NCI-H2227 (cell line): ENCODE results near the gene CRABP1.

ENCODE experiments used
- DNase-seq: peaks from one replicate; lab custom pipeline; 2025; ENCODE audit not compliant: unreplicated experiment; lab: John Stamatoyannopoulos, UW

Gene CRABP1

GRCh38 chr15:78316283-78317083 is 23.7 kb upstream of the CRABP1 start:
- DNase-seq, result no peak

DNA sequence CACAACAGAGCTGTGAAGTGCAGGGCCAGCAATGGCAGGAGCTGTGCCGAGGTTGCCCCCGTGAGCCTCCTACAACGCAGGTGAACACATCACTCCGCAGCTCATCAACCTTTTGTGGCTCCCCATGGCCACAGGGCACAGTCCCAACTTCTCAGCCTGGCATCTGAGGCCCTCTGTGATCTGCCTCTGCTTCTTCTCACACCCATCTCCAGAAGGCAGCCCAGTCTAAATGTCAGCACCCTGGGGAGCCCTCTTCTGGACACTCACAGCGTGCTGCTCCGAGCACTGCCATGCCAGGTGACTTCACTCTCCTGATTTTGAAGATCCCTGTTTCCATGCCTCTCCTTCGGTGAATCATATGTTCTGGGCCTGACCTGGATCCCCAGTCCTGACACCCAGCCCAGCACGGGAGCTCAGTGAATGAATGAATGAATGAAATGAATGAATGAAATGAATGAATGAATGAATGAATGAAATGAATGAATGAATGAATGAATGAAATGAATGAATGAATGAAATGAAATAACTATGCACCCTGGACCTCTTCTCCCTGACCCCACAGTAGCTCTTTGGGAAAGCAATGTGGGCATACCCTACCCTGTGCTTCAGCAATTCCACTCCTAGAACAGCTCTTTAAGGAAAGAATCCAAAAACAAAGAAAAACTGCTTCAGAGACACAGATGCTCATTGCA is 22.9 kb upstream of the CRABP1 start:
- no peak for DNase-seq

GRCh38 chr15:78319588-78319987 is 20.6 kb upstream of the CRABP1 start:
- no peak for DNase-seq

DNA sequence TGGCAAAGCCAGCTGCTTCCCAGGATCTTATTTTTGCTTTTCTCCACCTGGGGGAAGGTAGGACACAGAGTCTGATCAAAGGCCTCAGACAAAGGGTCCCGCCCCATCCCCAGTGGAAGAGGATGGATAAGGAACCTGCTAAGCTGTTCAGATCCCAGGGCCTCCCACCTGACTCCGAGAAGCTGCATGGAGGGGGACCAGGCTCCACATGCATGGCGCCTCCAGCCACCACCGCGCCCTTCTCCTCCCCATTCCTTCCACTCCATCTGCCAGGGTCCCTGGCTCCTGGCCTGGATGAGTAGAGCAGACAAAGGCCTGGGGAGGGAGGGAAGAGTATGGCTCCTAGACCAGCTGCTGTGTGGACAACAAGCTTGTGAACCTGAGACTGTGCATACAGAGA is 20.0 kb upstream of the CRABP1 start:
- DNase-seq, result no peak

- no peak for DNase-seq
These were observed 19.0 kb upstream of the CRABP1 start for GRCh38 chr15:78321041-78321570.

GRCh38 chr15:78321786-78322185 is 18.4 kb upstream of the CRABP1 start:
- DNase-seq, result no peak

GRCh38 chr15:78322243-78322642 is 17.9 kb upstream of the CRABP1 start:
- peak; percentile 18 for DNase-seq

DNA sequence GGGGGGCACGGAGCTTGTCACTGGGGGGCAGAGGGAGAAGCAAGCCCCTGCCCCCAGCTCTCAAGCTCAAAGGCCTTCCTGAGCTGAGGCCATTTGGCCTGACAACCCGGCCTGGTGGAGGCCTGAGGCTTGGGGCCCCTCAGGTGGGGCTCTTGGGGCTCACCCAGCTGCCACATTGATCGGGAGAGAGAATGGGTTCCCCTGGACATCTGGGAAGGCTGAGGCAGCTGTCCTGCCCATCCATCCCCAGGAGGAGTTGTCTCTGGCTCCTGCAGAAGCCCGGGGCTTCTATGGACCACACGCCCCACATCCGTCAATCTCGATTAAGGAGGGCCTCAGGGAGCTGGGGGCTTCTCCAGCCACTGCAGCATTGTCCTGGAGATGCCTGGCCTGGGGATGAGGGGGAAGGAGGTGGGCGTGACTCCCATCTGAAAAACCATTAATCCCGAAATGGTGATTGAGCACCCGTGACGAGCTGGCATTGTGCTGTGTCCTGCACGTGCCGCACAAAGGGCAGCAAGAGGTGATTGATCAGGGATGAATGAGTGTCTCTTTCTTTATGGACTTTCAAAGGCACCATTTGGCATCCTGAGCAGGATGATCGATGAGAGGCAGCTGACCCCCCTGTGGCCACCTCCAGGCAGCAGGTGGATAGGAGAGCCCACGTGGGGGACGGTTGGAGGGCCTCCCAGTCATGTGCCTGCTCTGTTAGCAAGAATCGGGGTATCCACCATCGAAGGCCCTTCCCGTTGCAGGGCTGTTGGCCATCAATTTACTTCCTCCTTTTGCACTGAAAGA is 17.2 kb upstream of the CRABP1 start:
- DNase-seq, result no peak

GRCh38 chr15:78323693-78324092 is 16.5 kb upstream of the CRABP1 start:
- DNase-seq, result no peak

DNA sequence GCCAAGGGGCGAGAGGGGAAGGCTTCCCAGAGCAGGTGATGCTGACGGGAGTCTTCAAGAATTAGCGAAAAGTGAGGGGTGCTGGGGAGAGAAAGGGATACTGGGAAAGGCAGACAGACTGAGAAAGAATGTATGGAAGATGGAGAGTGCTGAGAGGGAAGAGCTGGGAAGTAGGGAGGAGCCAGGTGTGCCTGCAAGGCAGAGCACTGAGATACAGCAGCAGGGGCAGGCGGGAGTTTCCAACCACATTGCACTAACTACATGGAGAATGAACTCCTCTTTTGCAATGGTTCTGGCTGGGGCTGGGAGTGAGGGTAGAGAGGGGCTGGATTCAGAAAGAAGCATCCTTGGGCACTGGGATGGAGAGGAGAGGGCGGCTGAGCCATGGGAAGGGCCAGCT is 16.0 kb upstream of the CRABP1 start:
- no peak for DNase-seq

DNA sequence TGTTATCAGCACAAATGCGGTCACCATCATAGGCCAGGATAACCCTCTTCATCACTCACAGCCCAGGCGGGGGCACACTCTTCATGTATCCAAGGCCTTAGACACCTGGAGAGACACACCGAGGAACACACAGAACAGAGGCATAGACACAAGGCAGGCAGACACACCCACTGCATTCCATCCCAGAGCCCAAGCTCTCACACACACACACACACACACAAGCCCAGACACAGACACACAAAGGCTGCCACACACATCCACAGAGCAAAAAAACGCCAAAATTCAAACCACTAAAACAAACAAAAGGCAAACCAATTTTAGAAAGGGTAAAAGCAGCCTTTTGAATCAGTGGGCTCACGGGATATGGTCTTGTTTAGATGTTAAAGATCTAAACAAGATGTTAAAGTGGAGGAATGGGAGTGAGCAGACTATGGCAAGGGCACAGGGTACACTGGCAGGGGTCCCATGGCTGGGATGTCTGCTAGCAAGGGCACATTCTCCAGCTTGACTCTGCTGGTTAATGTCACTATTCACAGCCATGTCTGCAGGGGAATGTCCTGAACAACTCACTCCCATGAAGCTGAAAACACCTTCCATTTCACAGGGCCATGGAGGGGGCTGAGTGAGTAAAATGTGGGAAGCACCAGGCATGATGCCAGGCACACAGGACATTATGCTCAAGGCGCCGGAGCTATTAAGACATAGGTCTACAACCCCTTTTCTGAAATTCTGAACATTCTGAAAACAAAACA is 14.9 kb upstream of the CRABP1 start:
- DNase-seq, result no peak

DNA sequence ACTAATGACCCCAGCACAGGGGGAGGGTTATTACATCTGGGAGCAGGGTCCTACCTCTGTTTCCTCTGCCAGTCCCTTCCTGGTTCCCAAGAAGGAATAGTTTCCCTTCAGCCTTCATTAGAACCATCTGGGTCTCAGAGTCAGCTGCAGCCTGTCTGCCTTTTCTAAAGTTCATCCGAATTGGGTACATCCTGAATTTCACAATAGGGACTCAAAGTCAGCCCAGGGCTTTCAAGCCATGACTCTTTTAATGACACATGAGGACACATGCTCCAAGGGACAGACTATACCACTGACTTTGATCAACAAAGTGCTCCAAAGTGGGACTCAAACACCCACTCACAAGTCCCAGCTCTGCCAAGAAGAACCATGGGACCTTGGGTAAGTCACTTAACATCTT is 12.7 kb upstream of the CRABP1 start:
- DNase-seq, result no peak

- DNase-seq, result no peak
These were observed 10.5 kb upstream of the CRABP1 start for GRCh38 chr15:78329625-78330024.

DNA sequence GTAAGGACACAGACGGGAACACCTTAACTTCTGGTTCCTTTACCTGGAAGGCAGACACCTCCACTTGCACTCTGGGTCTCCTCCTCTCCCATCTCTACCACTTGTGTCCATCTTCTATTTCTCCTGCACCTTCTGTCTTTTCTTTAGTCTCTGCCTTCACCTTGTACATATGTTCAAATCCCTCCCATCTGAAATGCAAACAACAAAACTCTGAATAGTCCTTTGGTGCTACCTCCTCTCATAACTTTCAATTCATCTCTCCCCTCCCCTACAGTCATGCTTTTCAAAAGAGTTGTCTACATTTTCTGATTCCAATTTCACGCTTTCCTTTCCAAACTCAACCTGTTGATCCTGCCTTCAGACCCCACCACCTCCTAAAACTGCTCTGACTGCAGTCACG is 5.3 kb upstream of the CRABP1 start:
- no peak for DNase-seq

DNA sequence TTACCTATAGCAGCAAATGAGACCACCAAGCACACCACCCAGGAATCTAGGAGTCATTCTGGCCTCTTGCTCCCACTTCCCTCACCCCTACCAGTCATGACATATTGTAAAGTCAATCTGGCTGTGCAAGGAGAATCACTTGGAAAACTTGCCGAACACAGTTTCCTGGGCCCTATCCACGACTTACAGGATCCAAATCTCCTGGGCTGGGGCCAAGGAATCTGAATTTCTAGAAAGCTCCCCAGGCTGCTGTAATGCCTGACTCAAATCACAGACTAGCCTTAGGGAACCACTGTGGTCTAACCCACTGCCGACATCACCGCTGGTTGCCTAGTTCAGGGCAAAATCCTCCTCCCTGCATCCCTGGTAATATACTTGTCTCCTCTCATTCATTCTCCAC is 4.2 kb upstream of the CRABP1 start:
- DNase-seq, result no peak

GRCh38 chr15:78338781-78339180 is 1.4 kb upstream of the CRABP1 start:
- DNase-seq, result no peak

DNA sequence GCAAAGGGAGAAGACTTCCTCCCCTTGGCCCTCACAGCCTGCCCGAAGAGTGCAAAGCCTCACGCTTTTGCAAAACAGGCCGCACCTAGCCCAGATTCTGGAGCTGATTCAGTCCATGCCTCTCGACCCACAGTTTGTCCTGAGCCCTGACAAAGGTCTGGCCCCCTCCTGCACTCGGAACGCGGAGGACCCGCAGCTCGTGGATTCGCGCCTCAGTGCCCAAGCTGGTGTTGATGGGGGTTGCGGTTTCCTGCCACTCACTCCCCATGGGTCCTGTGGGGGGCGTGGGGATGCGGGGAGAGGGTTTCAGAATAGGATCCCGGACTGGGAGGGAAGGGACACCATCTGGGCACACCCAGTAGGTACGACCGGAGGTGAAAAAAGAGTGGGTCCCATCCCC is 594 bp upstream of the CRABP1 start:
- DNase-seq, result no peak

- DNase-seq, result no peak
These were observed 1.2 kb downstream of the CRABP1 start for GRCh38 chr15:78341057-78341987.

- no peak for DNase-seq
These were observed 1.9 kb downstream of the CRABP1 start for GRCh38 chr15:78342021-78342420.
